Colon (tissue), 2 donors: ENCODE measurements around the gene RPP25L.

ENCODE experiments used
- FAIRE-seq: peaks from 2 replicates; lab custom pipeline; 2012; peaks lifted over from hg19 to GRCh38; lab: Jason Lieb, UNC
- donor health status: control.
- donor health status: control.

Gene RPP25L

GRCh38 chr9:34637356-34638137 lies 25.6 kb upstream of the RPP25L start, which contains the start of gene SIGMAR1:
Gene SIGMAR1 (minus strand): TSS chr9:34637787. CDS start chr9:34637697, 90 bp downstream.
- FAIRE-seq = no peak

DNA sequence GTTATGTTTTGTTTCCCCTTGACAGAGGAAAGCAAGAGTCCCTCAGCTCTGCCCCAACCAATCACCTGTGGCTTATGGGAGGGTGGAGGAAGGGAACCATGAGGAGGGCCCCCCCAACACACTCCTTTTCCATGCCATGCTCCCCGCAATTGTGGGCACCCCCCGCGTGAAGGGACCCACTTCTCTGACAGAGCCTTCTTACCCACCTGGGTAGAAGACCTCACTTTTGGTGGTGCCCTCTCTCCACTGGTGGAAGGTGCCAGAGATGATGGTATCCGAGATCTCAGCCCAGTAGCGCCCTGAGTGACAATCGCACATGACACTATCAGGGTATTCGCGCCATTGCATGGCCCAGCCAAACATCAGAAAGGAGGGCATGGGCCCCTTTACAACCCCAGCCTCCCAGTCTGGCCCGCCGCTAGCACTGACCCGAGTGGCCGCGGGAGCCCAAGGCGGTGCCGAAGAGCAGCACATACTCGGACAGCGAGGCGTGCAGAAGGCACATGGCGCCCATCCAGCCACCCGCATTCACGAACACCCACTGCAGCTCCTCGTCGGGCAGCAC lies 25.0 kb upstream of the RPP25L start:
- FAIRE-seq = no peak

DNA sequence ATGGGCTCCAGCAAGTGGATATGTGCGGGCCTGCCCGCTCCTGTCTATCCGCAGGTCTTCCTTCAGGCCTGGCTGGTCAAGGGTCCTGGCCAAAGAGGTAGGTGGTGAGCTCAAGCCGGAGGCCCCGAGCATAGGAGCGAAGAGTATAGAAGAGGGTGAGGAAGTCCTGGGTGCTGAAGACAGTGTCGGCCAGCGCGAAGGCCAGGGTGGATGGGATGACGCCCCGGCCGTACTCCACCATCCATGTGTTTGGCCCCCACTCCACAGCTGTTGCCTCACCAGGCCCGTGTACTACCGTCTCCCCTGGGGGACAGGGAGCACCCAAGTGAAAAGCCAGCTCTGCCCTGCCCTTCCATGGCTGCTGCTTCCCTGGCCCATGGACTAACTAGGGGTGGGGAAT lies 23.7 kb upstream of the RPP25L start:
- no peak for FAIRE-seq

- FAIRE-seq = no peak
Measured at GRCh38 chr9:34634551-34635248, 22.8 kb upstream of the RPP25L start.

GRCh38 chr9:34633851-34634550 lies 22.1 kb upstream of the RPP25L start:
- FAIRE-seq = no peak

- FAIRE-seq = no peak
Measured at GRCh38 chr9:34633166-34633565, 21.3 kb upstream of the RPP25L start.

DNA sequence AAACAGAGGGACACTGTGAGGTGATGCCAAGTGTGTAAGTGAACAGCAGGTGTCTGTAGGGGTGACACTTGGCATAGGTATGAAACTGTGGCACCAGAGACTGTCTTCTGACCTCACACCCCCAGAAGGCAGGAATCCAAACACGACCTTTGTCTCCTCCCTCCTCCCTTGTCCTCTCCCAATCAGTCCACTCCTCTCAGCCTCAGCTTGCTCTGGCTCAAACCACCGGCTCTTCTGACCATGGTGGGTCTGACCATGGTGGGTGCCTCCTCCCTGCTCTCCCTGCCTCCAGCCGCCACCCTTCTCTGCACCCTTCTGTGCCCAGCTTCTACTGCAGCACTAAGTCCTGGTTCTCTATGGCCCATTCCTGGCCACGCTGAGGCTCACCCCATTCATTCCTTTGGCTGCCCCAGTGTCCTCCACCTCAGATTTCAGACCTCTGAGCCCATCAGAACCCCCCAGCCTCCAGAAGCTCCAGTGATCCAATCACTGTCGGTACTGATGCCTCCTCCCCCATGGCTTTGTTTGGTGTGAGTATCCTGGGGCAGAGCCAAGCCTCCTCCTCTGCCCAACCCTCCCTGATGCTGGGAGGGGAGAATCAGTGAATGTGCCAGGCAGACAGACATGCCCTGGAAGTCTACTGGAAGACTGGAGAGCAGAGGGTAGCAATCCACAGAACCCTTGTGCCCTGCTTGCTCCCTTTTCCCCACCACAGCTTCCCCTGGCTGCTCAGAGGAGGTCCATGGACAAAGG lies 18.7 kb upstream of the RPP25L start:
- FAIRE-seq = no peak

GRCh38 chr9:34629491-34629808 lies 17.6 kb upstream of the RPP25L start:
- FAIRE-seq = no peak

GRCh38 chr9:34628656-34629490 lies 17.0 kb upstream of the RPP25L start, which contains the start of gene ARID3C:
Gene ARID3C (minus strand): TSS chr9:34629066. CDS start chr9:34628014, 1,052 bp downstream.
- FAIRE-seq = no peak

GRCh38 chr9:34627716-34628655 lies 16.1 kb upstream of the RPP25L start:
- FAIRE-seq = no peak

GRCh38 chr9:34625186-34625486 lies 13.2 kb upstream of the RPP25L start:
- FAIRE-seq = no peak

- no peak for FAIRE-seq
Measured at GRCh38 chr9:34624475-34625185, 12.7 kb upstream of the RPP25L start.

DNA sequence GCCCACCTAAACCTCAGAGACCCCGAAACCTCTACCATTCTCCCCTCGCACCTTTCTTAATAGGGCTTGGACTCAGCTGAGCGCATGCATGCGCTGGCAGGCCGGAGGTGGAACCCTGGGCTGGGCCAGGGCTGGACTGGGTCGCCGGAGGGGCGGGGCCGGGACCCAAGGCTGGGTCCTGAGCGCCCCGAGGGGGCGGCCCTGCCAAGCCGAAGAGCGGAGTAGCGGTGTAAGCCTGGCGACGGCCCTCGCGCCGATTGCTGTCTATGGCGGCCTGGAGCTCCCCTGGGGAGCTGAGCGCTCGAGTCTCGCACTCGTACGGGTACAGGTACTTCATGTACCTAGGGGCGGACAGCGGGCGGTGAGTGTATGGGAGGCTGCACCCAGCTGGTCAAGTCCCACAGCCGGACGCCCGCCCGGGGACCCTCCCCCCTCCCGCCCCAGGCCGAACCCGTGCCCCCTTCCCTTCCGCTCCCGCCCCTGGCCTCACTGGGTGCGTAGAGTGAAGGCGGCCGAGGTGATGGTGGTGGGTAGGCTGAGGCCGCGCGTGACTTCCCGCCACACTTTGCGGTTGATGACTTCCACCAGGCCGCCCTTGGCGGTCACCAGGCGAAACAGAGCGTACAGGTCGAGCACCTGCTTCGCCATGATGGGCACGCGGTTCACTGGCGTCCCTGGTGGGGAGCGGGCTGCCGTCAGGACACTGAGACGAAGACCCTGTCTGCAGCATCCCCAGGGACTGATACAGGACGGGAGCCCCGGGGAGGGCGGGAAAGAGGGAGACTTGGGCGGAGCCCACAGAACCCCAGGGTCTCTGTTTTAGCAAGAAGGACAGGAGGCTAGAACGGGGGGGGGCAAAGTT lies 11.7 kb upstream of the RPP25L start:
- FAIRE-seq = no peak

GRCh38 chr9:34620061-34620994 lies 8.4 kb upstream of the RPP25L start, which contains the start of gene DCTN3:
Gene DCTN3 (minus strand): TSS chr9:34620495. CDS start chr9:34620464, 31 bp downstream.
- no peak for FAIRE-seq

DNA sequence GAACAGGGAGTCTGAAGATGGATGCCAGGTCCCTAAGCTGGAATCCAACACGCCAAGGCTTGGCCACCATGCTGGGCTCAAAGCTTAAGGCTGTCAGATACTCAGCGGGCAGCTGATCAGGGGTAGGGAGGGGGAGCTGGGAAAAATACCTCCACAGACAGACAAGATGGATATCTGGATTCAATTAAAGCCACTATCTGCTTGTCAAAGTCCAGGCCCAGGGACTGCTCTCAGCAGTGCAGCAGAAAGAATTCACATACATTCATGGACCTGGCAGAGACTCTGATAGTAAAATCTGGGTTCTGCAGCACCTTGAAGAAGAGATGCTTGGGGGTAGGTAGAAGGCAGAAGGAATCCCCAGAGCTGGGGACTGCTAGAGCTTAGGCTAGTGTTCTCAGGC lies 3.2 kb upstream of the RPP25L start:
- no peak for FAIRE-seq

GRCh38 chr9:34612788-34613390 lies 992 bp upstream of the RPP25L start:
- FAIRE-seq = no peak
